GM21723 (cell line): ENCODE data around the gene TNFSF15.
"Not testable (repeated sequence)": the region's sequence is repeated elsewhere in the genome, so short reads cannot be mapped to it uniquely, and the experiment has no call there.

Source experiments
- ATAC-seq: cut with Tn5 transposase; IDR thresholded peaks from one replicate; pipeline ENCODE4 v1.9.1; 2021; ENCODE audit warnings: mild to moderate bottlenecking, moderate library complexity; ENCODE audit not compliant: unreplicated experiment

The TNFSF15 gene

GRCh38 chr9:114757395-114757794 is 48.4 kb downstream of the TNFSF15 start:
- ATAC-seq = no peak

GRCh38 chr9:114756920-114757319 is 48.9 kb downstream of the TNFSF15 start:
- ATAC-seq = no peak

GRCh38 chr9:114754581-114754980 is 51.3 kb downstream of the TNFSF15 start:
- no peak for ATAC-seq

GRCh38 chr9:114746591-114747346 is 59.1 kb downstream of the TNFSF15 start:
- ATAC-seq = no peak

GRCh38 chr9:114745879-114746550 is 59.8 kb downstream of the TNFSF15 start:
- ATAC-seq = no peak

- no peak for ATAC-seq
Observed at GRCh38 chr9:114745108-114745848, 60.6 kb downstream of the TNFSF15 start.

GRCh38 chr9:114743446-114743845 is 62.4 kb downstream of the TNFSF15 start:
- ATAC-seq = no peak

- no peak for ATAC-seq
Observed at GRCh38 chr9:114742947-114743346, 62.9 kb downstream of the TNFSF15 start.

GRCh38 chr9:114741521-114741920 is 64.3 kb downstream of the TNFSF15 start:
- ATAC-seq = not testable (repeated sequence)

- ATAC-seq = no peak
Observed at GRCh38 chr9:114738581-114739316, 67.1 kb downstream of the TNFSF15 start.

- no peak for ATAC-seq
Observed at GRCh38 chr9:114737847-114738246, 68.0 kb downstream of the TNFSF15 start.

- no peak for ATAC-seq
Observed at GRCh38 chr9:114737118-114737517, 68.7 kb downstream of the TNFSF15 start.

- no peak for ATAC-seq
Observed at GRCh38 chr9:114735704-114736103, 70.1 kb downstream of the TNFSF15 start.

GRCh38 chr9:114735139-114735538 is 70.7 kb downstream of the TNFSF15 start:
- not testable (repeated sequence) for ATAC-seq
